Left renal pelvis (tissue), 4 donors: ENCODE measurements around the gene FBXL7. TPM values are rescaled to one million over a fixed set of nuclear protein-coding genes. Genes with fewer than 3 reads are reported as not detected.
A peak's percentile ranks its signal among the peaks of the same experiment; 100 is the strongest.

Experiments
- DNase-seq, 4 donors: peaks; one replicate each; pipeline ENCODE4 v3.0.0-alpha.2; 2013; ENCODE audit warnings: low read depth in 4 of 4, low spot score in 3 of 4
- polyA plus RNA-seq, 4 donors: library from polyadenylated mRNA; unstranded; fragments of 120-200 nt; gene quantifications; one replicate each; pipeline ENCODE4 v1.2.1, GENCODE V29; 2013; ENCODE audit not compliant: insufficient read length in 4 of 4

The FBXL7 gene
- polyA plus RNA-seq, 4 donors, result 26.2 to 79.3 (median 28.7) TPM

DNA sequence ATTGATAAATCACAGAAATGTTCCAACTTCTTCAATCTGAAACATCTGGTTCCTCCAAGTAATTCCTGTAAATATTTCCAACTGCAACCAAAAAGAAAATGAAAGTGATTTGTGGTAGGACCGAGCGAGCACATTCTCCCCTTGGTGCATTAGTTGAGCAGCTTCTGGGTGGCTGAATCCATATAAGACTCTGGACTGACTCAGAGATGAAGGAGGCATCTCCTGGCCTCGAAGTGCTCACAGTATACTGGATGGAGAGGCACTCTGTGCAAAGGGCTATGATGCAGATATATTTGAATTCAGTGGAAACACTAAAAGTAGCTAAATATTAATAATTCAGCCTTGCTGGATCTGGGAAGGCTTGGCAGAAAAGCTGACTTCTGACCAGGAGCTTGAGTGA, 414.7 kb downstream of the FBXL7 start:
- no peak for DNase-seq

GRCh38 chr5:15926586-15926985, 426.6 kb downstream of the FBXL7 start:
- no peak for DNase-seq

DNA sequence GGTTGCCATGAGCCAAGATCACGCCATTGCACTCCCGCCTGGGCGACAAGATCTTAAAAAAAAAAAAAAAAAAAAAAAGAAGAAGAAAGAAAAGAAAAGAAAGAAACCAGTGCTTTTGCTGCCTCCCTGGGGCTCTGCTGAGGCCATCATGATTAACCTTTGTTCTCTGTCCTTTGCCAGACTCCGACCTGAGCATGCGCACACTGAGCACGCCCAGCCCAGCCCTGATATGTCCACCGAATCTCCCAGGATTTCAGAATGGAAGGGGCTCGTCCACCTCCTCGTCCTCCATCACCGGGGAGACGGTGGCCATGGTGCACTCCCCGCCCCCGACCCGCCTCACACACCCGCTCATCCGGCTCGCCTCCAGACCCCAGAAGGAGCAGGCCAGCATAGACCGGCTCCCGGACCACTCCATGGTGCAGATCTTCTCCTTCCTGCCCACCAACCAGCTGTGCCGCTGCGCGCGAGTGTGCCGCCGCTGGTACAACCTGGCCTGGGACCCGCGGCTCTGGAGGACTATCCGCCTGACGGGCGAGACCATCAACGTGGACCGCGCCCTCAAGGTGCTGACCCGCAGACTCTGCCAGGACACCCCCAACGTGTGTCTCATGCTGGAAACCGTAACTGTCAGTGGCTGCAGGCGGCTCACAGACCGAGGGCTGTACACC, 427.9 kb downstream of the FBXL7 start:
- DNase-seq, result no peak

- DNase-seq, result no peak
Measured at GRCh38 chr5:15929611-15930263, 429.8 kb downstream of the FBXL7 start.

DNA sequence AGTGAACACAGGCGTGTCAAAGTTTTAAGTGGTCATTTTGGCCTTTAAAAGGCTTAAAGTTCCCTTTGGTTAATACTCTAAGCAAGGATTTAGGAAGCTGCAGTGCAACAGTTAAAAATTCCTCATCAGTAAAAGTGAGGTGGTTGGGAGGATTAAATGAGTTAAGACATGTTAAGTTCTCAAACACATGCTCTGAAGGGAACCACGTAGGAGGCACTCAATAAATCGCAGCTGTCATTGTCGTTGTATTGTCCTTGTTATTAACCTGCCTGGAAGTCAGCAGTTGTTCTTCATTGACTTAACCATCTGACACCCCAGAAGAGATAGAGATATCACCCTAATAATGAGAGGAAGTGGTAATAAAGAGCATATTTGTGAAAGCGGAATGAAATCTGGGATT, 432.1 kb downstream of the FBXL7 start:
- DNase-seq, result no peak

GRCh38 chr5:15933259-15934207, 433.6 kb downstream of the FBXL7 start:
- no peak for DNase-seq

- DNase-seq, result no peak
Measured at GRCh38 chr5:15936505-15937245, 436.7 kb downstream of the FBXL7 start.

GRCh38 chr5:15937708-15938107, 437.7 kb downstream of the FBXL7 start:
- DNase-seq, result no peak

DNA sequence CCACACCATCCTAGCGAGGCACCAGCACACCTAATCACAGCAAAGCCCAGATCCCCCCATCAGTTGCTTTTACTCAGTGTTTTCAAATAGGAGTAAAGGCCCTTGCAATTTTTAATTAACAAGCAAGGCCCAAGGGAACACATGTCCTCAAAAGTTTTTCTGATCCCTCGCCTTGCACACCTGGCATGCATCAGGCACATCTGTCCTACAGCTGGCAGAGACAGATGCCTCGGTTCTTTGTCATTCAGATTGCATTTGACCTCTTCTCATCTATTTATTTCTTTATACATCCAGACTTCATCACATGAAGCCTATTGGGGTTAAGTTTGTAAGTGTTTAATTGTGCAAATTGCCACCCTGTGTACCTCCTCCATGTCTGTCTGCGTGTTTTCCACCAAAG, 438.2 kb downstream of the FBXL7 start:
- no peak for DNase-seq

- no peak for DNase-seq
Measured at GRCh38 chr5:15938961-15939360, 439.0 kb downstream of the FBXL7 start.

DNA sequence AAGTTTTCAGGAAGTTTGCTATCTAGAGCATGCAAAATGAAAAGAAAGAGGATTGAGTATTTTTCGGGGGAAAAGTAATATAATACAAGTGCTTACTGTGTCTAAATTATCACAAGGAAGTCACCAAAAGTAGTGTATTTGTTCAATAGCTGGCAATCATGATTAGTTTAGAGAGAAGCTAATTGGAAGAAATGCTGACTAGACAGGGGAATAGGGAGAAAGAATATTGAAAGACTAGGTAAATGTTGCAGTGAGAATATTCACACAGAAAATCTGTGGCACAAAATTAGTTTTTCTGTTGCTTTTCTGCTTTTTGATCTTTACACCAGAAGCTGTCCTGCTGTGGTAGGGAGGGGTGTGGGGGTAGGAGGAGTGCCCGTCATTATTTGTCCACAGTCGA, 440.9 kb downstream of the FBXL7 start:
- no peak for DNase-seq

DNA sequence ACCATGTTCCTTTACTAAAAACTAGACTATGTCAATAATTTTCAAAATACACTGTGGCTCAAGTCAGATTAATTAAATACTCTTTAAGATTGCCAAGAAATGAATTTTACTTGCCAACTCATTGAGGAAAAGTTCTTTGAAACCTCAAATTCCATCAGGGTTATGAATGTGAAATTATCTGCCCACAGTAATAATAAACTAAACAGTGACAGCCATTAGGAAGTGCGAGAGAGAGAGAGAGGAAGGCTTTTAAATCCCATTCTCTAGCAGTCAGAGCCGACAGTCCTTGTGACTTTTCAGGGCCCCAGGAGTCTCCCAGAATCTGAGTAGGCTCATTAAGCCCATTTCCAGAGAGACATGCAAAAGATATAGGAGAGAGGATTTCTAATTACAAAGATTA, 443.5 kb downstream of the FBXL7 start:
- DNase-seq, result no peak

DNA sequence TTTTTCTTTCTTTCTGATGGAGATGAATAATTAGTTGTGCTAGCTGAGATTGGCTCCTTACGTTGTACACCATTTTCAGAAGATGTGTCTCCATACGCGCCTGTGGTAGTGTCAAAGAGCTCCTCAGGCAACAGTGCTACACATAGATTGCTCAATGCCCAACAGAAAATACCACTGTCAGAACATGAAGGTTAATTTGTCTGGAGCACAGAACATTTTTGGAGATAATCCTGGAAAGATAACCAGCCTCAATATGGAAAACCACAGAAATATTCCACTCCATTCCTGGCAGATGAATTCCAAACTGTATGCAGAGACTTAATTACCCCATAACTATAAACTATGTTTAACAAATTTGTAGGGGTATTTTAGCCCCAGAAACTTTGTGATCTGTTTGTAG, 446.0 kb downstream of the FBXL7 start:
- DNase-seq, result no peak

GRCh38 chr5:15948190-15948589, 448.2 kb downstream of the FBXL7 start:
- DNase-seq, result no peak

- DNase-seq, result no peak
Measured at GRCh38 chr5:15951126-15951525, 451.1 kb downstream of the FBXL7 start.

DNA sequence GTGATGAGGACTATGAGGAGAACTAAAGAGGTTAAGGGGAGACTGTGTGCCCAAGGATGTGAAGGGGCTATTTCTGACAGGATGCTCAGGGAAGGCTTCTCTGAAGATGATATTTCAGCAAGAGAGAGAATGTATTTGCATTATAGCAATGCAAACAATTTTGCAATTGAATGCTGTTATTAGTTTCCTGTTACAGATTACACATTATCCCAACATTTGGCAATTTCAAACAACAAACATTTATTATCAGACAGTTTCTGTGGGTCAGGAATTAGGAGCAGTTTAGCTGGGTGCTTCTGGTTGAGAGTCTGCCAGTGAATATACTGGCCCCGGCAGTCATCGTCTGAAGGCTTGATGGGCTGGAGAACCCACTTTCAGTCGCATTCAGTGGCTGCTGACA, 451.6 kb downstream of the FBXL7 start:
- DNase-seq, result no peak

DNA sequence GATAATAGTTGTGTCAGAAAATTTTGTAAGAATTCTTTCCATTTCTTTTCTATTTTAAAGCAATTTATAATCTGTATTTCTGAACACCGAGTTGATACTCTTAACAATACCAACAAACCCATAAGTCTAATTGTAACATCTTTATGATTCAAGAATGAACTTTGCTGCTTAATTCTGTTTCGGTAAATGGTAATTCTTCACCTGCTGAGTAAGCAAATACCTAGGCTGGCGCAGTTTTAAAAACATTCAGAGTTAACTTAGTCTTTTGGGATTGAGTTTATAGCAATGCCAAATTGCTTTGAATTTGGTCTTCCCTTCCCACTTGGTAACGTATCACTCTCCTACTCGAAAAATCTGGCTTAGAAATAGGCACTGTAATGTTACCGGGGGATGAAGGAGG, 456.6 kb downstream of the FBXL7 start:
- no peak for DNase-seq

DNA sequence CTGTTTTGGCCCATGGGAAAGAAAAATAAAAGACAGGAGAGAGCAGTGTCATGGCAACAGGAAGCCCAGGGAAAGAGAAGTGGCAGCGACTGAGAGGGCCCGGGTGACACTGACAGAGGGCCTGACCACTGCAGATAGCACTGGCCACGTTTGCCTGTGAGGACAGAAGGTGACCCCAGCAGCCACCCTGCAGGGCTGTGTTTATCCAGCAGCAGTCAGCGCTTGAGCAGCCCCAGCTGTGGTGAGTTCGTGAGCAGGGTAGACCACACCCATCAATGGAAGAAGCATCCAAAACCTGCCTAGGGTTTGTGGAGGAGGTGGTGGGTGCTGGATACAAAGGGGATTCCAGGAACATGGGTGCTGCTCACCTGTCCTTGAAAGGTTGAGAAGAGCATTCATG, 457.1 kb downstream of the FBXL7 start:
- no peak for DNase-seq

- peak; percentile 16 to 39 (median 21) for DNase-seq
Measured at GRCh38 chr5:15959370-15960164, 459.6 kb downstream of the FBXL7 start.

DNA sequence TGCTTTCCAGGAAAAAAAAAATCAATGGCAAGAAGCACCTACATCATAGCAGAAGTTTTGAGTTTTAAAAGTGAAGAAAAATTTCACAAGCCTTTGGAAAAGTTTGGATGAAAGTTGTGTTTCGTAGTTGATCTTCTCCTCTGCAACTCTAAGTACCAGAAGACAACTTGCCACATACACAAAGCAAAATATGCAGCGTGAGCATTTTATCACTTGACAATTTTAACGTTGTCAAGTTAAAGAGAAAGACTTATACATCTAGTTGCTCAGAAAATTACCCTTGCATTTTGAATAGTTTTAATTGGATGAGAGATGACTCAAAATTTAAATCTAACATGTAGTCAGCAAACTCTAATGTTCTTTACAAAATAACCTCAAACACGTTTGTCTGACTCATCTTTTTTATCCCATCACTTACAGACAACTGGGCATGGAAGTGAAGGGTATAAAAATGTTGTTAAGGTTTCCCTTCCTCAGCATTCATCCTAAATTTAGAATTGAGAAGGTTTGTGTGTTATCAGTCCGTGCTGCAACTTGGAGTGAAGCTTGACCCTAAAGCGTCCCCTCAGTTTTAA, 466.2 kb downstream of the FBXL7 start:
- DNase-seq, result no peak
